Measurements from ENCODE around the gene ETV3L.
"Not testable (repeated sequence)": the region's sequence is repeated elsewhere in the genome, so short reads cannot be mapped to it uniquely, and the experiment has no call there.

Gene ETV3L

DNA sequence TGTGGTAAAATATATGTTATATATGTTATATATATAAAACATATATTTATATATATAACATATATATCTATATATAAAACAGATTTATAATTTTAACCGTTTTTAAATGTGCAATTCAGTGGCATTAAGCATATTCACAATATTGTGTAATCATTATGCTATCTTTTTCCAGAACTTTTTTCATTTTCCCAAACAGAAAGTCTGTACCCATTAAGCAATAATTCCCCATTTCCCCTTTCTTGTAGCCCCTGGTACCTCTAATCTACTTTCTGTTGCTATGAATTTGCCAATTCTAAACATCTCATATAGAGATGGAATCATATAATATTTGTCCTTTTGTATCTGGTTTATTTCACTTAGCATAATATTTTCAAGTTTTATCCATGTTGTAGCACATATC, 43.3 kb downstream of the ETV3L start:
- ChIA-PET POLR2A (ENCODE audit: low non-redundant PET) (no interaction called here), CTCF (no interaction called here)
- H3K27ac ChIP-seq = no peak overlapping the region
- DNase-seq (ENCODE audit: low spot score) = no peak
- TF ChIP-seq, protein P1, sequence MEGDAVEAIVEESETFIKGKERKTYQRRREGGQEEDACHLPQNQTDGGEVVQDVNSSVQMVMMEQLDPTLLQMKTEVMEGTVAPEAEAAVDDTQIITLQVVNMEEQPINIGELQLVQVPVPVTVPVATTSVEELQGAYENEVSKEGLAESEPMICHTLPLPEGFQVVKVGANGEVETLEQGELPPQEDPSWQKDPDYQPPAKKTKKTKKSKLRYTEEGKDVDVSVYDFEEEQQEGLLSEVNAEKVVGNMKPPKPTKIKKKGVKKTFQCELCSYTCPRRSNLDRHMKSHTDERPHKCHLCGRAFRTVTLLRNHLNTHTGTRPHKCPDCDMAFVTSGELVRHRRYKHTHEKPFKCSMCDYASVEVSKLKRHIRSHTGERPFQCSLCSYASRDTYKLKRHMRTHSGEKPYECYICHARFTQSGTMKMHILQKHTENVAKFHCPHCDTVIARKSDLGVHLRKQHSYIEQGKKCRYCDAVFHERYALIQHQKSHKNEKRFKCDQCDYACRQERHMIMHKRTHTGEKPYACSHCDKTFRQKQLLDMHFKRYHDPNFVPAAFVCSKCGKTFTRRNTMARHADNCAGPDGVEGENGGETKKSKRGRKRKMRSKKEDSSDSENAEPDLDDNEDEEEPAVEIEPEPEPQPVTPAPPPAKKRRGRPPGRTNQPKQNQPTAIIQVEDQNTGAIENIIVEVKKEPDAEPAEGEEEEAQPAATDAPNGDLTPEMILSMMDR (conservative IDR thresholded peaks at IDR 0.05; ENCODE audit: low read depth) = no peak

DNA sequence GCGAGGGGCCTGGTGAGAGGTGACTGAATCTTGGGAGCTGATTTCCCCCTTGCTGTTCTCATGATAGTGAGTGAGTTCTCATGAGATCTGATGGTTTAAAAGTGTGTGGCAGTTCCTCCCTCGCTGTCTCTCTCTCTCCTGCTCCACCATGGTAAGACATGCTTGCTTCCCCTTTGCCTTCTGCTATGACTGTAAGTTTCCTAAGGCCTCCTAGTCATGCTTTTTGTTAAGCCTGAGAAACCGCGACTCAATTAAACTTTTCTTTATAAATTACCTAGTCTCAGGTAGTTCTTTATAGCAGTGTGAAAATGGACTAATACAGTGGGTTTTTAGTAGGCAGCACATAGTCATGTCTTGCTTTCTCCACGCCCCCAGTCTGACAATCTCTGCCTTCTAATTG, 43.9 kb downstream of the ETV3L start:
- POLR2A ChIA-PET (ENCODE audit: low non-redundant PET); H3K27ac ChIP-seq; CTCF ChIA-PET; DNase-seq (ENCODE audit: low spot score): not testable (repeated sequence)

DNA sequence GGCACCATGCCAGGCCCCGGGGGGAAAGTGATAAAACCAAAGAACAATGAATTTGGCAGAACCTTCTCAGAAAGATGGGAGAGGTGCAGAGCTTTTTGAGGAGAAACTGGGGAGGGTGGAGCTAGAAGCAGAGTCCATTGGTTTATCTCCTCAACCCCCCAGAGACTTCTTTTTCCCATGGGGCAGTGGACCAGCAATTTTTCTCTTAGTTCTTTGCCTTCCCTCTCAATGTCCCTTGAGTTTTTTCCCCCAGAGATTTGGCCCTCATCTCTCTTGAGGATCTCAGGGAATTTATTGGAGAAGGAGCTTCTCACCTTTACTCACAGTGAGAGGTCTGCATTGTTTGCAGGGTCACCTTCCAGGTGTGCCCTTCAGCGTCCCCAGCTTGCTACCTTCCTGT, 48.8 kb downstream of the ETV3L start:
- ChIA-PET CTCF (interaction anchor here (0.7 kb wide), 1 partner anchor 102 kb away, joined by 3 read pairs; no protein-coding TSS in a partner anchor), POLR2A (ENCODE audit: low non-redundant PET) (no interaction called here)
- H3K27ac ChIP-seq = no peak overlapping the region
- no peak for DNase-seq (ENCODE audit: low spot score)
- TF ChIP-seq, protein P1 (conservative IDR thresholded peaks at IDR 0.05; ENCODE audit: low read depth) = no peak

DNA sequence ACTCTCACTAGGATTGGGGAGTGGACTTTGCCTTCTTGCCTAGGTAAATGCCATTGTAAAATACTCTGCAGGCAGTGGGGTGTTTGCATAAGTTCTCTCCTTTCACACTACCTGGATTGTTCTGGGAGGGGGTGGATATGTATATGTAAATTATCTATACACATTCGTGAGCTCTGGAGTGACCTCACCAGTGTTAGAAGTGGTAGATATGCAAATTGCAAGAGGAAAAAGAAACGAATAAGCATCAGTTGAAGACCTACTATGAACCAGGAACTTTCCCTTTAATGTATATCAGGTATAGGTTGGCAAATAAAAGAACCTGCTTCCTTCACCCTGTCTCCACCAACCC, 52.6 kb downstream of the ETV3L start:
- POLR2A ChIA-PET (ENCODE audit: low non-redundant PET) = no interaction called here
- DNase-seq (ENCODE audit: low spot score) = no peak
- TF ChIP-seq, protein P1 (conservative IDR thresholded peaks at IDR 0.05; ENCODE audit: low read depth) = no peak
- CTCF ChIA-PET = no interaction called here
- no peak overlapping the region for H3K27ac ChIP-seq

DNA sequence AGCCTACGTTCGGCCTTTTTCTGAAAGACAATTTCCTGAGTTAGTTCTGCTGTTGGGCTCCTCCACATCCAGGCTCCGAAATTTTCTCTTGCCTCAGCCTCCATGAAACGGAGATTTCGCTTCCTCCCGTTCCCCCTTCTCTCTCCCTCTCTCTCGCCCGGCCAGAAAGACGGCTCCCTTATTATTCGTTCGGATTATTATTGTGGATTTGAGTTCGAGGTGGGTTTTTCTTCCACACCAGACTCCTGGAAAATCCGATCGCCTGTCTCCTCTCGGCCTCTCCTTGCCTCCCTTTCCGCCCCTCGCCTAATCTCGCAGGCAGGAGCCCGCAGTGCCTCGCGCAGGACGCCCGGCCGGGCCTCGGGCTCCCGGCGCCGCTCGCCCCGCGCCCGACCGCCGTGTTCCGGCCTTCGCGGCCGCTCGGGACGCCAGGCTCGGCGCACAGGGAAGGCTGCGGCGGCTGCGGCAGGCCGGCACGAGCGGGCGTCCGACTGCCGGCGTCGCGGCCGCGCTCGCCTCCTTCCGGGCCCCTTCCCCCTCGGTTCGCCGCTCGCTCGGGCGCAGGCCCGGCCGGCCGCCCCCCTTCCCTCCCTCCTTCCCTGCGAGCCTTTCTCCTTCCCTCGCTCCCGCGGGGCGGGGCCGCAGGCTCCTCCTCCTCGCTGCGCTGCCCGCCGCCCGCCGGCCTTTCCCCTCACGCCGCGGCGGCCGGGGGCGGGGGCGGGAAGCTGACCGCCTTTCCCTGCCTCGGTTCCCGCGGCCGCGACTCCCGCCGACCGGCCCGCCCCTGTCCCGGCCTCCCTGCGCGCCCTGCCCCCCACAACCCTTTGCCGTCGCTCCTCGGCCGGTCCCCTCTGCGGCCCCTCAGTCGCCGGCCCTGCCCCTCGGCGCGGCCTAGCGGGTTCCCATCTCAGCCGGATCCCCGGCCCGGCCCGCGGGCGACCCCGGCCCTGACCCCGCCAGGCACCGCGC, 54.1 kb downstream of the ETV3L start, which contains the start of gene ARHGEF11:
Gene ARHGEF11 (minus strand): TSS at position 493 of the 969 bp plus-strand sequence. CDS start 1,412 bp downstream, outside the sequence.
- ChIA-PET CTCF (interaction anchor here (0.9 kb wide), 1 partner anchor 111 kb away, joined by 5 read pairs; no protein-coding TSS in a partner anchor), POLR2A (ENCODE audit: low non-redundant PET) (no interaction called here)
- TF ChIP-seq, protein P1 (conservative IDR thresholded peaks at IDR 0.05; ENCODE audit: low read depth) = no peak
- DNase-seq (ENCODE audit: low spot score) = peak; percentile 84
- H3K27ac ChIP-seq = peak within 1 kb of the TSS; percentile 83

DNA sequence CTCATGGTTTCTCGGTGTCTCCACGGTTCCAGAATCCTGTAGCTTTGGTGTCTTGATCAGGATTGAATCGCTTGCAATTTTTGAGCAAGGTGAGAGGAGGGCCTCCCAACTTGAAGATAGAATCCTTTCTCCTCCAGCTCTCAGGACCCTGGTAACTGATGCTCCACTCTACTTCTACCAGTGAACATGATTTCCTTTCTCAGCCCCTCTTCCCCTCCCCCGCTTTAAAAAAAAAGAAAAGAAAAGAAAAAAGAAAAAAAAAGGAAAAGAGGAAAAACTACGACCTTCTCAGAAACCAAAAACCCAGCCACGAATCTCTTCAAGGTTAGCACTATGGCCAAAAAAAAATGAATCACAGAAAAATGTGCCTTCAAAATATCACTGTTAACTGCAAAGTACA, 55.3 kb downstream of the ETV3L start:
- no peak overlapping the region for H3K27ac ChIP-seq
- ChIA-PET POLR2A (ENCODE audit: low non-redundant PET) (no interaction called here), CTCF (interaction anchor here (0.6 to 0.9 kb wide), 3 partner anchors 46 to 112 kb away, joined by 3 to 5 read pairs (median 4); no protein-coding TSS in a partner anchor)
- no peak for DNase-seq (ENCODE audit: low spot score)
- TF ChIP-seq, protein P1 (conservative IDR thresholded peaks at IDR 0.05; ENCODE audit: low read depth) = no peak

DNA sequence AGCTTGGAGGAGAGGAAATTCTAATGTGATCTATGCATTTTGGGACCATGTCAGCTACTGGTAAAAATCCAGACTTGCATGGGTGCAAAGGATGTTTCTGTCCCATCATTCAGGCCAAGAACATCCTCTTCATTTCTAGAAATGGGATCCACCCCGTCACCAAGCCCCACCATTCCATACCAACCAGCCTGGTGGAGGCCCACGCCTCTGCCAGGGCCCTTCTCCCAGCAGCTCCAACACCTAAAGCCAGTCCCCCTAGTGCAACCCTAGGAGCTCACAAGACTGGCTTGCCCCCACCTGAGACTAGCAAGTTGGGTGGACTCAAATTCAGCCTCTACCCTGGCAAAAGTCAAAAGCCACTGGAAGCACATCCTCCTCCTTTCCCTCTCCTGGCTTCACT, 55.9 kb downstream of the ETV3L start:
- DNase-seq (ENCODE audit: low spot score) = no peak
- no peak overlapping the region for H3K27ac ChIP-seq
- TF ChIP-seq, protein P1 (conservative IDR thresholded peaks at IDR 0.05; ENCODE audit: low read depth) = no peak
- POLR2A ChIA-PET (ENCODE audit: low non-redundant PET) = no interaction called here
- CTCF ChIA-PET = interaction anchor here (0.9 kb wide), 1 partner anchor 46 kb away, joined by 3 read pairs; no protein-coding TSS in a partner anchor

Measured in RWPE1 (cell line).